Hepatocyte (in vitro differentiated cells): ENCODE data around the gene VRK1. TPM values are rescaled to one million over a fixed set of nuclear protein-coding genes. Genes with fewer than 3 reads are reported as not detected.

Source experiments
- DNase-seq: peaks from one replicate; pipeline ENCODE4 v3.0.0-alpha.2; 2016; ENCODE audit warnings: low spot score
- H2AFZ ChIP-seq: fragments of 200-600 bp; sonication (generic); 2 replicates; pipeline ENCODE4 v1.6.0; 2016; ENCODE audit warnings: antibody characterized with exemption, mild to moderate bottlenecking
- H3K27ac ChIP-seq: fragments of 200-600 bp; sonication (generic); 2 replicates; pipeline ENCODE4 v1.5.1; 2016; ENCODE audit warnings: mild to moderate bottlenecking
- H3K27me3 ChIP-seq: fragments of 200-600 bp; sonication (generic); 2 replicates; pipeline ENCODE4 v1.6.1; 2016
- H3K36me3 ChIP-seq: fragments of 200-600 bp; sonication (generic); replicated peaks from 2 replicates; pipeline ENCODE4 v1.5.1; 2016; ENCODE audit warnings: low read depth; ENCODE audit not compliant: insufficient read depth
- H3K4me1 ChIP-seq: fragments of 200-600 bp; sonication (generic); 2 replicates; pipeline ENCODE4 v1.5.1; 2016; ENCODE audit warnings: mild to moderate bottlenecking, moderate library complexity; ENCODE audit not compliant: insufficient read depth
- H3K4me2 ChIP-seq: fragments of 200-600 bp; sonication (generic); 2 replicates; pipeline ENCODE4 v1.6.0; 2016
- H3K4me3 ChIP-seq: fragments of 200-600 bp; sonication (generic); 2 replicates; pipeline ENCODE4 v1.5.1; 2016; ENCODE audit warnings: mild to moderate bottlenecking
- H3K79me2 ChIP-seq: fragments of 200-600 bp; sonication (generic); 2 replicates; pipeline ENCODE4 v1.6.0; 2017; ENCODE audit warnings: mild to moderate bottlenecking
- H3K9me2 ChIP-seq: fragments of 200-600 bp; sonication (generic); replicated peaks from 2 replicates; pipeline ENCODE4 v1.6.0; 2017; ENCODE audit warnings: mild to moderate bottlenecking; ENCODE audit not compliant: insufficient read depth
- H3K9me3 ChIP-seq: fragments of 200-600 bp; sonication (generic); 2 replicates; pipeline ENCODE4 v1.5.1; 2016; ENCODE audit warnings: low read depth, mild to moderate bottlenecking
- H4K20me1 ChIP-seq: fragments of 200-600 bp; sonication (generic); 2 replicates; pipeline ENCODE4 v1.6.0; 2016; ENCODE audit warnings: mild to moderate bottlenecking; ENCODE audit not compliant: insufficient read depth, poor library complexity, severe bottlenecking
- EZH2 ChIP-seq: fragments of 200-600 bp; sonication (generic); IDR thresholded peaks from 2 replicates; pipeline ENCODE4 v1.6.1; 2016; ENCODE audit warnings: antibody characterized with exemption, mild to moderate bottlenecking, borderline replicate concordance
- EZH2phosphoT487 ChIP-seq: fragments of 200-600 bp; sonication (generic); IDR thresholded peaks from one replicate; pipeline ENCODE4 v1.6.1; 2018; ENCODE audit warnings: antibody characterized with exemption, mild to moderate bottlenecking, low read depth, moderate library complexity; ENCODE audit not compliant: unreplicated experiment, severe bottlenecking
- WGBS: methylation state at CpG from one replicate; pipeline ENCODE4 v1.1.6; 2016; ENCODE audit warnings: low lambda C conversion rate; ENCODE audit errors: missing lambda C conversion rate; 5-methylcytosine and 5-hydroxymethylcytosine counted together
- polyA plus RNA-seq: library from polyadenylated mRNA; unstranded; fragments of >200 nt; fragmentation: Nextera tagmentation; extraction: Ambion mirVana; gene quantifications from 2 replicates; pipeline ENCODE4 v1.2.1, GENCODE V29; 2016
- total RNA-seq: library from RNA; depleted of rRNA; stranded (reverse); fragments of >200 nt; gene quantifications from 2 replicates; pipeline ENCODE4 v1.2.3, GENCODE V29; 2014
- TF ChIP-seq, protein P1 (sequence below): fragments of 200-600 bp; sonication (generic); IDR thresholded peaks from 2 replicates; pipeline ENCODE4 v1.5.1; 2016; ENCODE audit warnings: antibody characterized with exemption, mild to moderate bottlenecking; ENCODE audit not compliant: poor library complexity

VRK1 gene
- total and polyA plus RNA-seq, 2 experiments from 2014 or later = 16.5 to 21.5 TPM

GRCh38 chr14:96902004-96902403 lies 104.8 kb downstream of the VRK1 start:
- WGBS = 83% methylated on average over 3 of the region's 3 CpGs
- no peak overlapping the region for H3K4me2 ChIP-seq

DNA sequence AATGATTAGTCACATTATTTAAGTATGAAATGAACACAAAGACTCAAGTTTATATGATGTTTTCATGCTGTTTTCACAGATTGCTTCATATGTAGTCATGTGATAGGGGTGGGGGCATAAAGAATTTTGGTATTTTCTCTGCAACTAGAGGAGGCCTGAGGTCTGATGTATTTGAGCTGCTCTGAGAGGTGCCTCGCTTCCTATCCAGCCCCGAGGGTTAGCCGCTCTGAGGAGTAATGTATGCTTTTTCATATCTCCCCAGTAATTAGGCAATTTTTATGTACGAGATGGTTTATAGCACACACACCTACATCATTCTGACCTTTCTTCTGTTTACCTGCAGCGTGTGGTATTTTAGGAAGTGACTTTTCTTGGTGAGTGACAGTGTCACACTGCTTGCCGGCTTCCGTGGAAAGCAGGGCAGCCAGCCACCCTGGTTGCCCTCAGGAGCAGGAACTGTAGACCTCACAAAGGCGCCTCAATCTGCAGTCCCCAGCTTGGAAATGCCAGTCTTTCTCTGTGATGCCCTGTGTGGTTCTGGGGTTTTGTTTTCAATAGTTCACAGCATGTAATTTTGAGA lies 106.4 kb downstream of the VRK1 start:
- Histone ChIP-seq H3K4me2 (no peak overlapping the region), H2AFZ (no peak overlapping the region), H3K27me3 (no peaks in the 10 kb centered on the region), H3K79me2 (no peaks in the 10 kb centered on the region), H3K4me1 (no peaks in the 10 kb centered on the region), H4K20me1 (no peaks in the 10 kb centered on the region), H3K9me2 (no peaks in the 10 kb centered on the region), H3K36me3 (no peaks in the 10 kb centered on the region), H3K9me3 (no peaks in the 10 kb centered on the region), H3K4me3 (no peak overlapping the region), H3K27ac (no peak overlapping the region)
- DNase-seq = no peak
- 78% methylated on average over 8 of the region's 8 CpGs for WGBS
- TF ChIP-seq EZH2 (no peak), EZH2phosphoT487 (no peak)
- TF ChIP-seq, protein P1, sequence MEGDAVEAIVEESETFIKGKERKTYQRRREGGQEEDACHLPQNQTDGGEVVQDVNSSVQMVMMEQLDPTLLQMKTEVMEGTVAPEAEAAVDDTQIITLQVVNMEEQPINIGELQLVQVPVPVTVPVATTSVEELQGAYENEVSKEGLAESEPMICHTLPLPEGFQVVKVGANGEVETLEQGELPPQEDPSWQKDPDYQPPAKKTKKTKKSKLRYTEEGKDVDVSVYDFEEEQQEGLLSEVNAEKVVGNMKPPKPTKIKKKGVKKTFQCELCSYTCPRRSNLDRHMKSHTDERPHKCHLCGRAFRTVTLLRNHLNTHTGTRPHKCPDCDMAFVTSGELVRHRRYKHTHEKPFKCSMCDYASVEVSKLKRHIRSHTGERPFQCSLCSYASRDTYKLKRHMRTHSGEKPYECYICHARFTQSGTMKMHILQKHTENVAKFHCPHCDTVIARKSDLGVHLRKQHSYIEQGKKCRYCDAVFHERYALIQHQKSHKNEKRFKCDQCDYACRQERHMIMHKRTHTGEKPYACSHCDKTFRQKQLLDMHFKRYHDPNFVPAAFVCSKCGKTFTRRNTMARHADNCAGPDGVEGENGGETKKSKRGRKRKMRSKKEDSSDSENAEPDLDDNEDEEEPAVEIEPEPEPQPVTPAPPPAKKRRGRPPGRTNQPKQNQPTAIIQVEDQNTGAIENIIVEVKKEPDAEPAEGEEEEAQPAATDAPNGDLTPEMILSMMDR = no peak

More at GRCh38 chr14:96902004-96902403, 104.8 kb downstream of the VRK1 start:
- Histone ChIP-seq H3K9me2 (no peaks in the 10 kb centered on the region), H3K36me3 (no peaks in the 10 kb centered on the region), H3K27me3 (no peaks in the 10 kb centered on the region), H2AFZ (no peak overlapping the region), H3K4me1 (no peaks in the 10 kb centered on the region), H3K79me2 (no peaks in the 10 kb centered on the region), H3K9me3 (no peaks in the 10 kb centered on the region), H3K27ac (no peak overlapping the region), H4K20me1 (no peaks in the 10 kb centered on the region), H3K4me3 (no peak overlapping the region)
- DNase-seq = no peak
- TF ChIP-seq EZH2 = no peak
- TF ChIP-seq, protein P1 = no peak
- no peak for TF ChIP-seq EZH2phosphoT487

GRCh38 chr14:96904201-96904600 lies 107.0 kb downstream of the VRK1 start:
- no peaks in the 10 kb centered on the region for H3K36me3 ChIP-seq
- H3K79me2 ChIP-seq = no peaks in the 10 kb centered on the region
- H3K4me1 ChIP-seq = no peaks in the 10 kb centered on the region
- H2AFZ ChIP-seq = no peak overlapping the region
- H3K27ac ChIP-seq = no peak overlapping the region
- no peaks in the 10 kb centered on the region for H3K9me2 ChIP-seq
- no peak for DNase-seq
- no peaks in the 10 kb centered on the region for H3K27me3 ChIP-seq
- 43% methylated on average over 3 of the region's 3 CpGs for WGBS
- H3K9me3 ChIP-seq = no peaks in the 10 kb centered on the region
- H3K4me3 ChIP-seq = no peak overlapping the region
- no peak overlapping the region for H3K4me2 ChIP-seq
- no peaks in the 10 kb centered on the region for H4K20me1 ChIP-seq
- TF ChIP-seq EZH2 (no peak), EZH2phosphoT487 (no peak)
- TF ChIP-seq, protein P1 = no peak

DNA sequence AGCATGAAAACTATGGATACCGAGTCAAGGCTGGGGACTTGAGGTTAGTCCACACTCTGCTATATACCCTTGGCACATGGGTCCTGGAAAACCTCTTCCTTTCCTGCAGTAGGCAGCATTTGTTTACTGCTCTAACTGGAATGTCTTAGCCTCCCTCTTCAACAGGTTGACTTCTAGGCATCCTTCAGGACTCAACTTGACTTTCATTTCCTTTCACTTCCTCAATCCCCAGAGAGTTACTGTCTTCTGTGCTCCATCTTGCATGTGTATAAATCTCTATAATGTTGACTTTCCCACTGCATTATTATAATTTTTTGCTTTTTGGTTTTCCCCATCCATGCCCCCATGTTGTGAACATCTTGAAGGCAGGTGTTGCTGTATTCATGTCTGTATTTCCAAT lies 107.9 kb downstream of the VRK1 start:
- 88% methylated on average over 1 of the region's 1 CpG for WGBS
- no peaks in the 10 kb centered on the region for H3K36me3 ChIP-seq

More for the DNA sequence above, 107.9 kb downstream of the VRK1 start:
- Histone ChIP-seq H3K9me2 (no peaks in the 10 kb centered on the region), H3K27ac (no peak overlapping the region), H3K4me1 (no peaks in the 10 kb centered on the region), H3K79me2 (no peaks in the 10 kb centered on the region), H3K27me3 (no peaks in the 10 kb centered on the region), H3K9me3 (no peaks in the 10 kb centered on the region), H3K4me2 (no peak overlapping the region), H2AFZ (no peak overlapping the region), H3K4me3 (no peak overlapping the region), H4K20me1 (no peaks in the 10 kb centered on the region)
- TF ChIP-seq EZH2phosphoT487 = no peak
- TF ChIP-seq, protein P1 = no peak
- TF ChIP-seq EZH2 = no peak
- no peak for DNase-seq
